ENCODE measurements around the gene SLC26A1.
"Not testable (repeated sequence)": the region's sequence is repeated elsewhere in the genome, so short reads cannot be mapped to it uniquely, and the experiment has no call there.

SLC26A1 gene

GRCh38 chr4:999882-1000425 lies 6.8 kb upstream of the SLC26A1 start:
- DNase-seq (ENCODE audit: low spot score) = no peak

GRCh38 chr4:999240-999863 lies 6.1 kb upstream of the SLC26A1 start:
- DNase-seq (ENCODE audit: low spot score) = not testable (repeated sequence)

GRCh38 chr4:998096-998691 lies 5.0 kb upstream of the SLC26A1 start:
- DNase-seq (ENCODE audit: low spot score) = no peak

GRCh38 chr4:997375-998071 lies 4.3 kb upstream of the SLC26A1 start:
- no peak for DNase-seq (ENCODE audit: low spot score)

- no peak for DNase-seq (ENCODE audit: low spot score)
Measured at GRCh38 chr4:996997-997374, 3.8 kb upstream of the SLC26A1 start.

GRCh38 chr4:996030-996996 lies 3.1 kb upstream of the SLC26A1 start:
- DNase-seq (ENCODE audit: low spot score) = no peak

- no peak for DNase-seq (ENCODE audit: low spot score)
Measured at GRCh38 chr4:995311-996026, 2.3 kb upstream of the SLC26A1 start.

GRCh38 chr4:992297-993110 lies 700 bp downstream of the SLC26A1 start:
- DNase-seq (ENCODE audit: low spot score) = peak; percentile 80

- DNase-seq (ENCODE audit: low spot score) = no peak
Measured at GRCh38 chr4:991451-992296, 1.5 kb downstream of the SLC26A1 start.

GRCh38 chr4:990746-991367 lies 2.3 kb downstream of the SLC26A1 start:
- DNase-seq (ENCODE audit: low spot score) = no peak

GRCh38 chr4:989722-990471 lies 3.3 kb downstream of the SLC26A1 start:
- no peak for DNase-seq (ENCODE audit: low spot score)

- DNase-seq (ENCODE audit: low spot score) = no peak
Measured at GRCh38 chr4:988726-989721, 4.2 kb downstream of the SLC26A1 start.

- DNase-seq (ENCODE audit: low spot score) = no peak
Measured at GRCh38 chr4:987624-988513, 5.3 kb downstream of the SLC26A1 start.

GRCh38 chr4:986879-987623 lies 6.2 kb downstream of the SLC26A1 start, which contains the start of gene IDUA:
TSS of gene IDUA (plus strand) at chr4:987044. CDS start at chr4:987085, 41 bp downstream.
- peak; percentile 77 for DNase-seq (ENCODE audit: low spot score)

- DNase-seq (ENCODE audit: low spot score) = no peak
Measured at GRCh38 chr4:986428-986878, 6.8 kb downstream of the SLC26A1 start.
